Tibial nerve (tissue), 3 donors: ENCODE data around the gene SOD2.

Experiments
- POLR2A ChIP-seq, 2 donors: fragments of 450-650 bp; IDR thresholded peaks; one replicate each; pipeline ENCODE4 v1.6.1; 2017; ENCODE audit warnings: antibody characterized with exemption in 2 of 2, mild to moderate bottlenecking in 2 of 2, moderate library complexity in 2 of 2
- TF ChIP-seq, protein P1 (sequence below), 5 experiments: fragments of 200-600 bp in 3 of 5; fragments of 450-650 bp in 2 of 5; sonication (generic) in 3 of 5; IDR thresholded peaks; one replicate each; pipeline ENCODE4 v1.5.1; 2016 to 2019; ENCODE audit warnings: antibody characterized with exemption in 5 of 5, mild to moderate bottlenecking in 3 of 5, moderate library complexity in 2 of 5

DNA sequence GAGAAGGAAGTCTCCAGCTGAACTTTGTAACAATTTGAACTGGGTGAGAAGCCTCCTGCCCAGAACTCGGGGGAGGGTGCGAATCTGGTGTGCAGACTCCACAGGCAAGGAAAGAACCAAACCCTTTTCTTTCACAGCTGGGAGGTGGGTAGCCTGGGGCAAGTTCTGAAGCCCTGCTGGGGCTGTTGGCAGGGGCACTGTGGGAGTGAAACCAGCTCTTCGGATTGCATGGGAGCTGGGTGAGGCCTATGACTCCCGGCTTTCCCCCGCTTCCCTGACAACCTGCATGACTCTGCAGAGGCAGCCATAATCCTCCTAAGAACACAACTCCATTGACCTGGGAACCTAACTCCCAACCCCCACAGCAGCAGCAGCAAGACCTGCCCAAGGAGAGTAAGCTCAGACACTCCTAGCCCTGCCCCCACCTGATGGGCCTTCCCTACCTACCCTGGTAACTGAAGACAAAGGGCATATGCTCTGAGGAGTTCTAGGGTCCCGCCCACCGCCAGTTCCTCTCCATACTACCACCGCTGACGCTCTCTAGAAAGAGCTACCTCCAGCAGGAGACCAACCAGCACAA, 37.5 kb downstream of the SOD2 start:
- TF ChIP-seq, protein P1, sequence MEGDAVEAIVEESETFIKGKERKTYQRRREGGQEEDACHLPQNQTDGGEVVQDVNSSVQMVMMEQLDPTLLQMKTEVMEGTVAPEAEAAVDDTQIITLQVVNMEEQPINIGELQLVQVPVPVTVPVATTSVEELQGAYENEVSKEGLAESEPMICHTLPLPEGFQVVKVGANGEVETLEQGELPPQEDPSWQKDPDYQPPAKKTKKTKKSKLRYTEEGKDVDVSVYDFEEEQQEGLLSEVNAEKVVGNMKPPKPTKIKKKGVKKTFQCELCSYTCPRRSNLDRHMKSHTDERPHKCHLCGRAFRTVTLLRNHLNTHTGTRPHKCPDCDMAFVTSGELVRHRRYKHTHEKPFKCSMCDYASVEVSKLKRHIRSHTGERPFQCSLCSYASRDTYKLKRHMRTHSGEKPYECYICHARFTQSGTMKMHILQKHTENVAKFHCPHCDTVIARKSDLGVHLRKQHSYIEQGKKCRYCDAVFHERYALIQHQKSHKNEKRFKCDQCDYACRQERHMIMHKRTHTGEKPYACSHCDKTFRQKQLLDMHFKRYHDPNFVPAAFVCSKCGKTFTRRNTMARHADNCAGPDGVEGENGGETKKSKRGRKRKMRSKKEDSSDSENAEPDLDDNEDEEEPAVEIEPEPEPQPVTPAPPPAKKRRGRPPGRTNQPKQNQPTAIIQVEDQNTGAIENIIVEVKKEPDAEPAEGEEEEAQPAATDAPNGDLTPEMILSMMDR (IDR thresholded peaks at IDR 0.05) = no peak
- no peak for TF ChIP-seq POLR2A (IDR thresholded peaks at IDR 0.05)
